Raji (cell line): ENCODE results near the gene GRK5.

Experiments used
- POLR2A ChIP-seq: IDR thresholded peaks from 2 replicates; pipeline ENCODE4 v1.6.1; 2011; ENCODE audit warnings: low read depth, low read length, control low read depth; ENCODE audit not compliant: insufficient read depth

The GRK5 gene

GRCh38 chr10:119446441-119447277 is 239.3 kb downstream of the GRK5 start:
- no peak for TF ChIP-seq POLR2A

DNA sequence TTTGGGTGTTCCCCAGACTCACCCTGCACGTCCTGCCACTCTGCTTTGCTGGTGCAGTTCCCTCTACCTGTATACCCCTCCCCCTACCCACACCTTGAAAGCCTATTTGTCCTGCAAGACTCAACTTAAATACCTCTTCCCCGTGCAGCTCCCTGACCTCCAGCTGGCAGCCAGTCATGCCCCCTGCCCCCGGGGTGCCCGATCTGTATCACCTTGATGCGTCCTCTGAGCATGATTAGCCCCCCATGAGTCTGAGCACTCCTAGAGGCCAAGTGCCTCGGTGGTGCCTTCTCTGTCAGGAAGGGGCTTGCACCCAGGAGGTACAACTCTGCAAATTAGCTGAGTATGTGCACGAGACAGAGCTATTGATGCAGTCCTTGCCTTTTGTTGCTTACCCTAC is 240.1 kb downstream of the GRK5 start:
- no peak for TF ChIP-seq POLR2A

DNA sequence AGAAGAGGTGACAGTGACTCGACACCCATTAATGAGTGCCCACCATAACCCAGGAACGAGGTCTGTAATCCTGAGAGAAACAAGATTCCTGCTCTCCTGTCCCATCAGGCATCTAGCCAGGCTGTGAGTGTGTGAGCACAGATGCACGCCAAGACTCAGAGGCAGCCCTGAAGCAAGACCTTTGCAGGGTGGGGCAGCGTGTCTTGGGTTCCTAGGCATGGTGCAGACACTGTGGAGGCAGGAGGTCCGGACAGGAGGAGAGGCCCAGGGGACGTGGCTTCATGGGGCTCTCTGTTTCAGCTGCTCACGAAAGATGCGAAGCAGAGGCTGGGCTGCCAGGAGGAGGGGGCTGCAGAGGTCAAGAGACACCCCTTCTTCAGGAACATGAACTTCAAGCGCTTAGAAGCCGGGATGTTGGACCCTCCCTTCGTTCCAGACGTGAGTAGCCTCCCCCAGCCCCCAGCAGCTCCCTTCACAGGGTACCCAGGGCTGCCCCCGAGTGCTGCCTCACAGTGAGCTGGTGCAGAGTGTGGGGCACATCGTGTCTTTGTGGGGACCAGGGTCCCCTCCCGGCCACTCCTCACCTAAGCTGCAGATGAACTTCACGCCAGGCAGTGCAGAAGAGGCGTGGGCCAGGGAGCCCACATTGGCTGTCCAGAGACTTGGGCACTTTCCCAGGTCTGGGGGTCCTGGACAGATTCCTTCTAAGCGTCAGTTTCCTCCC is 240.6 kb downstream of the GRK5 start:
- TF ChIP-seq POLR2A = no peak

- no peak for TF ChIP-seq POLR2A
These were observed 241.5 kb downstream of the GRK5 start for GRCh38 chr10:119448628-119449584.

- no peak for TF ChIP-seq POLR2A
These were observed 242.5 kb downstream of the GRK5 start for GRCh38 chr10:119449760-119450461.

DNA sequence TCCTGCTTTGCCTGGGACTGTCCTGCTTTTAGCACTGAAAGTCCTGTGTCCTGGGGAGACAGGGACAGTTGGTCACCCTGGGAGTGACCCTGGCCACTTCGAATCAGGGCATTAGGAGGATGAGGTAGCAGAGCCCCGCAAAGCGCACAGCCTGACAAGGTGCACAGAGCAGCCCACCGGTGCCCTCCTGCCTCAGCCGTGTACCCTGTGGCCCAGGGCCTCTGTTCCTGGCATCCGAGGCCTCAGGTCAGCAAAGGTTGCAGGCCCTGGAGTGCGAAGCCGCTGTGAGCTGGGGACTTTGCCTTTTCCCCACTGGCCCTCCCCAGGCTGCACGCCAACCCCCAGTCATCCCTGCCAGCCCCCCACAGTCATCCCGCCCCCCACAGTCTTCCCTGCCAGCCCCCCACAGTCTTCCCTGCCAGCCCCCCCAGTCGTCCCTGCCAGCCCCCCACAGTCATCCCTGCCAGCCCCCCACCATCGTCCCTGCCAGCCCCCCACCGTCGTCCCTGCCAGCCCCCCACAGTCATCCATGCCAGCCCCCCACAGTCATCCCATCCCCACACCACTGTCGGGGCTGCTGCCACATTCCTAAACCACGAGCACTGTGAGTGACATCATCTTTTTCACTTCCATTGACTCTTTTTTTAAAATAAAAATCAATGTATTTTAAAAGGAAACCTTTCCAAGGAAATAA is 243.4 kb downstream of the GRK5 start:
- no peak for TF ChIP-seq POLR2A

GRCh38 chr10:119451300-119451896 is 244.0 kb downstream of the GRK5 start:
- no peak for TF ChIP-seq POLR2A

- TF ChIP-seq POLR2A = no peak
These were observed 245.0 kb downstream of the GRK5 start for GRCh38 chr10:119452396-119452795.

GRCh38 chr10:119453313-119453712 is 245.9 kb downstream of the GRK5 start:
- TF ChIP-seq POLR2A = no peak

GRCh38 chr10:119454316-119454715 is 246.9 kb downstream of the GRK5 start:
- no peak for TF ChIP-seq POLR2A

DNA sequence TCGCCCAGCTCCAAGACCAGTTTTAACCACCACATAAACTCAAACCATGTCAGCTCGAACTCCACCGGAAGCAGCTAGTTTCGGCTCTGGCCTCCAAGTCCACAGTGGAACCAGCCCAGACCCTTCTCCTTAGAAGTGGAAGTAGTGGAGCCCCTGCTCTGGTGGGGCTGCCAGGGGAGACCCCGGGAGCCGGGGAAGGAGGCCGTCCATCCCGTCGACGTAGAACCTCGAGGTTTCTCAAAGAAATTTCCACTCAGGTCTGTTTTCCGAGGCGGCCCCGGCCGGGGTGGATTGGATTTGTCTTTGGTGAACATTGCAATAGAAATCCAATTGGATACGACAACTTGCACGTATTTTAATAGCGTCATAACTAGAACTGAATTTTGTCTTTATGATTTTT is 247.6 kb downstream of the GRK5 start:
- no peak for TF ChIP-seq POLR2A

GRCh38 chr10:119455609-119456434 is 248.5 kb downstream of the GRK5 start:
- no peak for TF ChIP-seq POLR2A

GRCh38 chr10:119456435-119456810 is 249.1 kb downstream of the GRK5 start:
- no peak for TF ChIP-seq POLR2A
